GM11168 (cell line): ENCODE results near the gene FN3KRP.

Source experiments
- in situ Hi-C: fragments of 300-500 bp; cut with MboI; formaldehyde crosslinking; loops from one replicate; pipeline ENCODE4 v1.12.0; 2022; ENCODE audit warnings: low sequenced_read_pairs; ENCODE audit not compliant: unreplicated experiment

The FN3KRP gene

DNA sequence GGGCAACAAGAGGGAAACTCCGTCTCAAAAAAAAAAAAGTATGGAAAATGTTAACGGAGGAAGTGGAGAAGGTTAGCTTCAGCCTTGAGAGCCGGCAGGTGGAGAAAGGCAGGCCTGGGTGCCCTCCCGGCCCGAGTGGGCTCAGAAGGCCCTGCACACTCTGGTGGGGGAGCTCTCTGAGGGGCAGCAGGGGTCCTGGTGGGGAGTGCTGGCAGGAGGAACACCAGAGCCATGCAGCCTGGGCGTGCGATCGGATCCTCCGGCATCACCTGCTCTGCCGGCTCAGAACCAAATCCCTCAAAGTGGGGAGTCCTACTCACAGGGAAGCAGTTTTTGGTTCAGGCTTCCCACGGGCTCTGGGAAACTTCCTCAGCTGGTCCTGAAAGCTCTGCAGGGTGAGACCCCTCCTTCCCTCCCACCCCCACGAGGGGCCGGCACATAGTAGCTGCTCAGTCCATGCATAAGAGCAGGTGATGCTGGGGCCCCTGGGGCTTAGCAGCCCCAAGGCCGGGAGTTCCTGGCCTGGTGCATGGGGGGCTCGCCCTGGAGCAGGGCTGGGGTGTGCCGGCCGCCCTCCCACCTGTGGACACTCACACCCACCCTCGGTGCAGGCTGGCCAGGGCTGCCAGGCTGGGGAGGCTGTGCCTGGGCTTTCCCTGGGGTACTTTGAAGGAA is 20.1 kb downstream of the FN3KRP start:
- in situ Hi-C loops = no loop called here

DNA sequence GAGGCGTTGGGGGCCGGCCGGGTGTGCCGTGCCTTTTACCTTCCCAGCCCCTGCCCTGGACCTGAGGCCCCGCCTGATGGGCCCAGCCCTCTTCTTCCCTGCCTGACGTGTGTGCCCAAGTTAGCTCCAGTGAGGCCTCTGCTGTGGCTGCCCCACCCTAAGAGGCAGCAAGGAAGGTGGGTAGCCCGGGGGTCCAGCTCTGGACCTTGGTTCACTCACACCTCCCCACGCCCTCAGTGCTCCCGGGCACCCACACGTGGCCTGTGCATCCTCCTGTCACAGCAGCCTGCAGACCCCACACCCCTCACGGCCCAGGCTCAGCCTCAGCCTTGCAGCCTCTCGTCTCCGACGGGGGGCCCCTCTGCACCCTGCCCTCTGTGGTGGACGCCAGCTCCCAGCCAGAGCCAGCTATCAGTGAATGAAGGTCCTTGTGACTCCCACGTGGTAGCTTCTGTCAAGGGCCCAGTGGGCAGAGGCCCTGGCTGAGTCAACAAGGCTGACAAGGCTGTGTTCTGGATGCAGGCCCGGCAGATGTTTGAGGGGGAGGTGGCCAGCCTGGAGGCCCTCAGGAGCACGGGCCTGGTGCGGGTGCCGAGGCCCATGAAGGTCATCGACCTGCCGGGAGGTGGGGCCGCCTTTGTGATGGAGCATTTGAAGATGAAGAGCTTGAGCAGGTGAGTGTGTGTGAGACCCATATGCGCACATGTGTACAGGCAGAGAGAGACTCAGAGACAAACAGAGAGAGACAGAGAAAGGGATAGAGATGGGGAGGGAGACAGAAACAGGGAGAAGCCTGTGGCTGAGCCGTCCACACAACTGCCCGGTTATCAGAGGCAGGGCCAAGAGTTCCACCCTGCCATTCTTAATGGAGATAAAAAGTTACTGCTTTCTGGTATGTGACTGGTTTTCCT is 21.7 kb downstream of the FN3KRP start:
- in situ Hi-C loops = no loop called here

- in situ Hi-C loops = loop anchor here (5.0 kb wide), 1 partner anchor 99 kb away; no protein-coding TSS in a partner anchor
These were observed 24.6 kb downstream of the FN3KRP start for GRCh38 chr17:82740906-82741759.

GRCh38 chr17:82743344-82744219 is 27.1 kb downstream of the FN3KRP start:
- in situ Hi-C loops = loop anchor here (5.0 kb wide), 1 partner anchor 101 kb away; no protein-coding TSS in a partner anchor

DNA sequence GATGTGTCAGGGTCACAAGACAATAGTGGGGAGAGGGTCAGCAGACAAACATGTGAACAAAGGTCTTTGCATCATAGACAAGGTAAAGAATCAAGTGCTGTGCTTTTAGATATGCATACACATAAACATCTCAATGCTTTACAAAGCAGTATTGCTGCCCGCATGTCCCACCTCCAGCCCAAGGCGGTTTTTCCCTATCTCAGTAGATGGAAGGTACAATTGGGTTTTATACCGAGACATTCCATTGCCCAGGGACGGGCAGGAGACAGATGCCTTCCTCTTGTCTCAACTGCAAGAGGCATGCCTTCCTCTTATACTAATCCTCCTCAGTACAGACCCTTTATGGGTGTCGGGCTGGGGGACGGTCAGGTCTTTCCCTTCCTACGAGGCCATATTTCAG is 28.2 kb downstream of the FN3KRP start:
- in situ Hi-C loops = loop anchor here (5.0 kb wide), 1 partner anchor 102 kb away; no protein-coding TSS in a partner anchor

DNA sequence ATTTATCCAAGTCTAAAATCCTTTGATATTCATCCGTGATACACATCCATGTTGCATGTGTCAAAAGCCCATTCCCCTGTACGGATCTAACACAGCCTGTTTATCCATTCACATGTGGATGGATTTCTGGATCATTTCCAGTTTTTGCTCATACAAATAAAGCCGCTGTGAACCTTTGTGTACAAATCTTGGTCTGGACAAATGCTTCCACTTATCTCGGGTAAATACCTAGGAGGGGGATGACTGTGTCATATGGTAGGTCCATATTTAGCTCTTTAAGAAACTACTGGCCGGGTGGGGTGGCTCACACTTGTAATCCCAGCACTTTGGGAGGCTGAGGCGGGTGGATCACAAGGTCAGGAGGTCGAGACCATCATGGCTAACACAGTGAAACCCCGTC is 29.0 kb downstream of the FN3KRP start:
- in situ Hi-C loops = no loop called here

- in situ Hi-C loops = no loop called here
These were observed 32.2 kb downstream of the FN3KRP start for GRCh38 chr17:82748756-82749155.

DNA sequence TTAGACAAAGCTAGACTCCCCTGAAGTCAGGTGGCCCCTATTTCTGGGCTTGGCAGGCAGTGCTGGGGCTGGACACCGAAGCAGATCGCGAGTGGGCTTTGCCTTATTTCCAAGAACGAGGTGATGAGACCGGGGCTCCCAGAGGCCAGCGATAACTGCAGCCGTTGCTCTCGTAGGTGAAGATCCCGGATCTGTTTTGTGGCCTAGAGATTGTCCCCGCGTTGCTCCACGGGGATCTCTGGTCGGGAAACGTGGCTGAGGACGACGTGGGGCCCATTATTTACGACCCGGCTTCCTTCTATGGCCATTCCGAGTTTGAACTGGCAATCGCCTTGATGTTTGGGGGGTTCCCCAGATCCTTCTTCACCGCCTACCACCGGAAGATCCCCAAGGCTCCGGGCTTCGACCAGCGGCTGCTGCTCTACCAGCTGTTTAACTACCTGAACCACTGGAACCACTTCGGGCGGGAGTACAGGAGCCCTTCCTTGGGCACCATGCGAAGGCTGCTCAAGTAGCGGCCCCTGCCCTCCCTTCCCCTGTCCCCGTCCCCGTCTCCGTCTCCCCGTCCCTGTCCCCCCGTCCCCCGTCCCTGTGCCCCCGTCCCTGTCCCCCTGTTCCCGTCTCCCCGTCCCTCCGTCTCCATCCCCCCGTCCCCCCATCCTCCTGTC is 33.9 kb downstream of the FN3KRP start:
- in situ Hi-C loops = no loop called here

DNA sequence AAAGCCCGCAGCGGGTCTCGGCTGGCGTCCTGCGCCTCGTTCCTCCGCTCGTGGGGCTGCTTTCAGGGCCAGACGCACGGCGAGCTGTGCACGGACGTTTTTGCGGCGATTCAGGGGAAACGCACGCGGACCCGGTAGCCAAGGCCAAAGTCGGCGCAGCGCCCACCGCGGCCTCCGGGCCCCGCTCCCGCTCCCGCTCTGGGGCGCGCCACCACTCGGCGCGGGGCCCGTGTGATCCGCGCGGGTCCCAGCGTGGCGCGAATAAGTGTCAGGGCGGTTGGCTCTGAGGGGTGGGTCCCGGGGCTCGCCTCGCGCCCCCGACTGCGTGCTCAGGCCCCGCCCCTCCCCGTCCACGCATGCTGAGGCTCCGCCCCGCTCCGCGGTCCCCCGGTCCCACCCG is 34.7 kb downstream of the FN3KRP start:
- in situ Hi-C loops = no loop called here

DNA sequence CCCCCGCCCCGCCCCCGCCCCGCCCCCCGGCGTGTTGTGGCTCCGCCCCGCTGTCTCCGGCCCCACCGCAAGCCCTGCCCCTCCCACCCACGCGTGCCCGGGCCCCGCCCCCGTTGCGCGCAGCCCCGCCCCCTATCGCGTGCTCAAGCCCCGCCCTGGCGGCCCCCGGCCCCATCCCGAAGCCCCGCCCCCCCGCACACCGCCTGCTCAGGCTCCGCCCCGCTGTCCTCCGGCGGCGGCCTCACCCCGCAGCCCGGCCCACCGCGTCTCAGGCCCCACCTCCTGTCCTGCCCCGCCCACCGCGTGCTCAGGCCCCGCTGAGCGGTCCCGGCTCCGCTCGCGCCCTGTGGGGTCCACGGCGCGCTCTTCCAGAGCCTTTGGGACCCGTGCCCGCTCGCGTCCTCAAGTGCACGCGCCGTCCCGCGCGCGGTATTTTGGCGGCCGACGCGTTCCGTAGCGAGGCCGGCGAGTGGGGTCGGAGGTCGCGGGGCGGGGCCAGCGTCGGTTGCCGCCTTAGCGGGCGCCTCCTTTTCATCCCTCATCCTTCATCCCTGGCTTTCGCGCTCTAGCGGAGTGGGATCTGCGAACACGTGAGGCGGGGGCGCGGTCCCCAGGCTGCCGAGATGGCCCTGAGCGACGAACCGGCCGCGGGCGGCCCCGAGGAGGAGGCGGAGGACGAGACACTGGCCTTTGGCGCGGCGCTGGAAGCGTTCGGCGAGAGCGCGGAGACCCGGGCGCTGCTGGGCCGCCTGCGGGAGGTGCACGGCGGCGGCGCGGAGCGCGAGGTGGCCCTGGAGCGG is 35.3 kb downstream of the FN3KRP start, which contains the start of gene TBCD:
TBCD (plus strand) TSS at position 495 of the 800 bp plus-strand sequence; CDS start at position 624, 129 bp downstream.
- in situ Hi-C loops = no loop called here

- in situ Hi-C loops = no loop called here
These were observed 36.1 kb downstream of the FN3KRP start for GRCh38 chr17:82752371-82753200.

- in situ Hi-C loops = no loop called here
These were observed 36.6 kb downstream of the FN3KRP start for GRCh38 chr17:82753201-82753464.

GRCh38 chr17:82754297-82755208 is 38.0 kb downstream of the FN3KRP start:
- in situ Hi-C loops = no loop called here

GRCh38 chr17:82756166-82756565 is 39.7 kb downstream of the FN3KRP start:
- in situ Hi-C loops = no loop called here

- in situ Hi-C loops = no loop called here
These were observed 48.9 kb downstream of the FN3KRP start for GRCh38 chr17:82765371-82765770.

GRCh38 chr17:82767041-82767754 is 50.7 kb downstream of the FN3KRP start:
- in situ Hi-C loops = no loop called here
